Measurements from ENCODE around the gene KCNIP2.

DNA sequence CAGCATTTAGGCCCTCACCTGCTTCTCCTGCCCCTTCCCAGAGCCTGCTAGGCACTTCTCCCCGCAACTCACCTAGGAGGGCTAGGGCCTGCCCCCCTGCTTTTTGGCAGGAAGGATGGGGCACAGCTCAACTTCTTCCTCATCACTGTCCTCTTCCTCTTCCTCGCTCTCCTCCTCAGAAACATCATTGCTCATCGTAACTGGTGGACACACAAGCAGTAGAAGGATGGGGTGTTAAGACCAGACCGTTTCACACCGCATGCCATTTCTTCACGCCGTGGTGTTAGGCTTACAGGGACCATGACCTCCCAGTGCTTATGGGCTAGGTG, 62.0 kb downstream of the KCNIP2 start:
- TF ChIP-seq CTCF (IDR thresholded peaks at IDR 0.05) (no peak), POLR2A (IDR thresholded peaks at IDR 0.05) (no peak)
